Left colon (tissue), 2 donors: ENCODE results near the gene WNK2. TPM values are rescaled to one million over a fixed set of nuclear protein-coding genes. Genes with fewer than 3 reads are reported as not detected.

Experiments
- ATAC-seq: fragments of 200-7000 bp; cut with Tn5 transposase; one replicate; pipeline ENCODE4 v1.9.1; 2020; ENCODE audit warnings: mild to moderate bottlenecking, moderate library complexity
- DNase-seq, 2 donors: peaks; one replicate each; pipeline ENCODE4 v3.0.0-alpha.2; 2020
- intact Hi-C, 2 donors: fragments of 100-400 bp; cut with DNase I in 1 of 2; cut with micrococcal nuclease in 1 of 2; formaldehyde crosslinking; loops; one replicate each; pipeline versions ENCODE4 v1.11.2 to v1.14.0; 2022; cut with DNase I, micrococcal nuclease
- total RNA-seq, 2 donors: library from RNA; stranded (reverse); fragmentation: NEBNext Ultra II Directional; extraction: Animal tissue kit (Norgen Biotek cat#: 25700); gene quantifications; one replicate each; pipeline ENCODE4 v1.2.1, GENCODE V29; 2021
- donor health status: DM: no; HTN: no; CAD: no.
- donor health status: DM: yes; HTN: yes; CAD: no.

The WNK2 gene
- total RNA-seq, 2 donors from 2014 or later, result 161 to 279 TPM

DNA sequence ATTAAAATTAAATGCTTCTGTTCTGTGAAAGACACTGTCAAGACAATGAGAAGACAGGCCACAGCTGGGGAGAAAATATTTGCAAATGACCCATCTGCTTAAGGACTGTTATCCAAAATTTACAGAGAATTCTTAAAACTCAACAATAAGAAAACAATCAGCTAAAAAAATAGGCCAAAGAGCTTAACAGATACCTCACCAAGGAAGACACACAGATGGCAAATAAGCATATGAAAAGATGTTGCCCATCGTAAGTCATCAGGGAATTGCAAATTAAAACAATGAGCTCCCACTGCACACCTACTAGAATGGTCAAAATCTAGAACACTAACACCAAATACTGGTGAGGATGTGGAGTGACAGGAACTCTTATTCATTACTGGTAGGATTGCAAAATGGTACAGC lies 10.3 kb downstream of the WNK2 start:
- ATAC-seq, result no peak
- intact Hi-C loops, result no loop called here
- no peak for DNase-seq

DNA sequence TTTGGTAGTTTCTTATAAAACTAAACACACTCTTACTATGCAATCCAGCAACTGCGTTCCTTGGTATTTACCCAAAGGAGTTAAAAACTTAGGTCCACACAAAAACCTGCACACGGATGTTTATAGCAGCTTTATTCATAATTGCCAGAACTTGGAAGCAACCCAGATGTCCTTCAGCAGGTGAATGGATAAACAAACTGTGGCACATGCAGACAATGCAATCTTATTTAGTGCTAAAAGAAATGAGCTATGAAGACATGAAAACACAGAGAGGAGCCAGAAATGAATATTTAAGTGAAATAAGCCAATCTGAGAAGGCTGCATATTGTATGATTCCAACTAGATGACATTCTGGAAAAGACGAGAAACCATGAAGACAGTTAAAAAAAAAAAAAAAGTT lies 10.7 kb downstream of the WNK2 start:
- intact Hi-C loops, result no loop called here
- DNase-seq (no peak), ATAC-seq (peak; percentile 36)

DNA sequence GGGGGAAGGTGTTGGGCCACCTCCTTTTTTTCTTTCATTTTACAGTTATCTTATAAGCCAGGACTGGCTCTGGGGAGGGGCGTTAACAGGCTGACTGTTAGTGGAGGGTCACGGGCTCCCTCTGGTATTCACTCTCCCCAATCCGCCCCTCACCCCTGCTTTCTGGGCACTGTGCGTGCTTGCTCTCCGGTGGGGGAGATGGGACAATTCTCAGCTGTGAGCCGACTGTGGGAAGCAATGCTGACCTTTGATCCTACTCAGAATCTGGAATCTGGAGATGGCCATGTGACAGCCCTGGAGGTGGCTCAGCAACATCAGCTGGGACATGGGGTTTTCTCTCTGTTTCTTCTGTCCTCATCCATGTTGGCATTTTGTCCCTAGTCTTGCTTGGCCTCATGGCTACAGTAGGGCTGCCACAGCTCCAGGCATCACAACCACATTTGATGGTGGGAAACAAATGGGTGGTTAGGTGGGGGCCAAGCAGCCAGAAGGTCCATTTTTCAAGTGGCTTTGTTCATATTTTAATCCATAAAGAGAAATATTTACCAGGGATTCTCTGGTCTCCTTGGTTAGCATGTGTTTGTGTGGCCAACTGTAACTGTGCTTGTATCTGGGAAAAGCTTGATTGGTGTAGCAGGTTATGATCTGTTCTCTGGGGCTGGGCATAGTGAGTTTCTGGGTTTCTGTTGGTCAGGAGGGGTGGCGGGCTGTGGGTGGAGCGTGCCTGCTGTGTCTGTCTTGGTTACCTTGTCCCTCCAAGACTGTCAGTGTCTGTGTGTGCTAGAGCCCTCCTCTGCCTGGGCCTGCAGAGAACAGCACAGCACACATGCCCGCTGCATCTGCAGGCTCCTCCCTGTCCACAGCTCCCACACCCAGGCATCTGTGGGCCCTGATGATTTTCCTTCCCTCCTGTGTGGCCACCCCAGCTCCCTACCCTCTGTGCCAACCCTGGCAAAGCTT lies 12.4 kb downstream of the WNK2 start:
- no peak for DNase-seq
- intact Hi-C loops, result no loop called here

DNA sequence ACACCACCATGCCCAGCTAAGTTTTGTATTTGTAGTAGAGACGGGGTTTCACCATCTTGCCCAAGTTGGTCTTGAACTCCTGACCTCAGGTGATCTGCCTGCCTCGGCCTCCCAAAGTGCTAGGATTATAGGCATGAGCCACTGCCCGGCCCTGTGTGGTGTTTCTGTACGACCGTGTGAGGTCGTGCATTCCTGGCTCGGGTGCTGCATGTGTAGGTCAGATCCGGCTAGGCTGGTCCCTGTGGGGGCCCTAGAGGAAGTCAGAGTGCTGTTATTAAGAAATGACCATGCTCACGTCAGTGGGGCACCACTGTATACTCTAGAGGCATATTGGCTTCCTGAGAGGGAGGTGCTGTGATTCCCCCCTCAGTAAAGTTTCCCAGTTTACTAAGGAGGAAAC lies 13.7 kb downstream of the WNK2 start:
- intact Hi-C loops, result no loop called here
- ATAC-seq, result no peak
- no peak for DNase-seq

More for the DNA sequence above, 12.4 kb downstream of the WNK2 start:
- peak; percentile 24 for ATAC-seq

DNA sequence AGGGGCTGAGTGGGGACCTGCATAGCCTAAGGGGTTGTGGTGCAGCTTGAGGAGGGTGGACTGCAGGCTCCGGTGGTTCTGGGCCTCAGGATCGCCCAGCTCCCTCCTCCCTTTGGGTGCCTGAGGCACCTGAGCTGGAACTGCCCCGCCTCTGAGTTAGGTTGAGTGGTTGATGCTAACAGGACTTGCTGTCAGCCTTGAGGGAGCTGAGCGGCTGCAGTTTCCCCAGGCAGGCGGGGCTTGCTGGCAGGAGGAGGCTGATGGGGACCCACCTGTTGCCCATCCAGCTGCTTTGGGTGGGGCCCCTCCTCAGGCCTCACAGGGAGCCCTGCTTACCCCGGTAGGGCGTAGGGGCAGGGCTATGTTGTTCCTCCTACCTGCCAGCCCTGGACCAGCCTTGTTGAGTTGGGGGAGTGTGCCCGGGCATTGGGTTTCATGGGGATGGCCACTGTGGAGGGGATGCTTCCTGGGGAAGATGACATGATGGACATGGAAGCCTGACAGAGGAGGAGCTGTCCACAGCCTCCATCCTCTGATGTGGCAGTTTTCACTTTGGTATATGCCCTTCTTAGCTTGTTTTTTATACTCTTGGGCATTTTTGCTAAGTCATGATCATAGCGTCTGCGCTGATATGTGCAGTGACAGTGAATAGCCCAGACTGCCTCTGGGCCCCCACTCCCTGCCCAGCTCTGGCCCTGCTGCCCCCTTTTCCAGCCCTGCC lies 14.3 kb downstream of the WNK2 start:
- intact Hi-C loops, result no loop called here
- ATAC-seq, result no peak
- DNase-seq, result no peak

DNA sequence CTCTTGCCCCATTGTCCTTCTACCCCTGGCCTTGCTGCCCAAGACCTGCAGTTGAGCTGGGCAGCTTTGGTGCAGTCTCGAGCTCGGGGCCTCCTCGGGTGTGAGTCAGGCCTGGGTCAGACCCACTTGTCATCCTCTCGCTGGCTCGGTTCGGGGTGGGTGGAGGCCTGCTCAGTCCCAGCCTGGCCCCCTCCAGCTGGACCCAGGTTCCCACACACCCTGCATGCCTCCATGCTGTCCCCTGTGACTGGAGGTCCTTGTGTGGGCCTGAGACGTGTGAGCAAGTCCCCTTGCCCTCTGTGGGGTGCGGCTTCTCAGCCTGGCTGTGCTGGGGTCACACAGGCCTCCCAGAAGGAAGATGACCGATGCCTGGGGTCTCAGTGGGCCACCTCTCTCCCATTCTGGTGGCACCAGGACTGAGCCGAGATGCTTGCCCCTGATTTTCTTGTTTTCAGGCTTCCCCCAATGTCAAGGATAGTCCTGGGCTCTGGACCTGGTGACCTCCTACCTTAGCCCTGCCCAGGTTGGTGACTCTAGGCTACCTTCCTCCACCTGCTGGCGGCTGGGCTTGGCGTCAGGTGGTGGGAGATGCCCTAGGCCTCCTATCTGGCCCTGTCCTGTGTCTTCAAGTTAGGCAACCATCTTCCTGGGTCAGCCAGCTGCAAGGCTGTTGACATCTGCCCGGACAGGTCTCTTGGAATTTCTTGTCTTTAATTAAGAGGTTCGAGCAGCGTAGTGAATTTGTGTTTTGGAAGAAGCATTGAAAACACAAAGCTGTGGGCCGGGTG lies 15.1 kb downstream of the WNK2 start:
- no peak for DNase-seq
- intact Hi-C loops, result no loop called here
- no peak for ATAC-seq

DNA sequence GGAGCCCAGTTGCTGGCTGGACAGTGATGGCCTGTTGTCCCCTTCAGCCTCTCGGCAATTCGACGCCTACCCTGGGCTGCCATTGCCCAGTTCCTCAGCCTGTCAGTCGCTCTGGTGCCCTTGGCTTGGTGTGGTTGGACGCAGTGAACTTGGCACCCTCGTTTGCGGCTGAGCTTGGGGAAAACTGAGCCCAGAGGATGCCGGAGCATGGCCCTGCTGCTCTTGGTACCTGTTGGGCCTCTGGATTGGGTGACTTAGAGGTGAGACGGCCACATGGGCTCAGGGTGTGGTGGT lies 16.5 kb downstream of the WNK2 start:
- no peak for ATAC-seq
- DNase-seq, result no peak
- intact Hi-C loops, result no loop called here

DNA sequence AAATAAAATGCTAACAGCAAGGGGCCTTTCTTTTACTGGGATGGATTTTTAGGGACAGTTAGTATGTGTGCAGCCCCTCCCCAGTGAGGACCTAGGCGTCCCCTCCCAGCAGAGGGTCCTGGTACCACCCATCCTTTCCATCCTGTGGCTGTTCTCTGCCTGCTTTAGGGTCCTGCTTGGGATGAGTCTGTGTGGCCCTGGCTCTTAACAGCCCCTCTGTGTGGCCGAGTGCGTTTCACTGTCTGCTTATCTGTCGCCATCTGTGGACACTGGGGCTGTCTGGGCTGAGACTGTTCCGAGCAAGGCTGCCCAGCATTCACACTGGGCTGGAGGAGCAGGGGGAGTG lies 17.0 kb downstream of the WNK2 start:
- ATAC-seq (no peak), DNase-seq (no peak)
- intact Hi-C loops, result no loop called here

DNA sequence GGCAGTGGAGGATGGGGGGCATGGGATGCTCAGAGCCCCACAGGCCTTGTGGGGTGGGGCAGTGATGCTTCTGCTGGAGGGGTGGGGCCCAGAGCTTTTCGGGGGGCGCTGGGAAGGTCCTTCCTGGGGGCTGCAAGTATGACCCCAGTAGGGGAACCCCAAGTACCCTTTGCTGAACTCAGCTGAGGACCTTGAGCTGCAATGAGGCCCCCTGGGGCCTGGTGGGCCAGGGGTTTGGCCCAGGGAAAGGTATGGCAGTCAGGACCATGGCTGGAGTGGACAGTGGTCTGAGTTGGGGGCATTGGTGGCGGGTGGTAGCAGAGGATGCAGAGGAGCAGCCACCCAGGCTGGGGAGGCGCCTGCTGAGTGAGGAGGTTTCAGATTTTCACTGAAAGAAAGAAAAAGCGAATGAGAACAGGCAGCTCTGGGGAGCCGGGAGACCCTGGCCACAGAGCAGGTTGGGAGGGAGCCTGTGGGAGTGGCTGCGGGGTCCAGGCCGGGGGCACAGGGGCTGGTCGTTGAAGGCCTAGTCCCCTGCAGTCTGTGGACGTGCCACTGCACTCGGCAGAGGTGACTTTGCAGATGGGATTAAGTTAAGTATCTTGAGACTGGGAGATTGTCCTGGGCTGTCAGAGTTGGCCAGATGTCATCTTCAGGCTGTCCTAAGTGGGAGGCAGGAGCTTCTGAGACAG lies 19.2 kb downstream of the WNK2 start:
- DNase-seq (no peak), ATAC-seq (no peak)
- intact Hi-C loops, result no loop called here

DNA sequence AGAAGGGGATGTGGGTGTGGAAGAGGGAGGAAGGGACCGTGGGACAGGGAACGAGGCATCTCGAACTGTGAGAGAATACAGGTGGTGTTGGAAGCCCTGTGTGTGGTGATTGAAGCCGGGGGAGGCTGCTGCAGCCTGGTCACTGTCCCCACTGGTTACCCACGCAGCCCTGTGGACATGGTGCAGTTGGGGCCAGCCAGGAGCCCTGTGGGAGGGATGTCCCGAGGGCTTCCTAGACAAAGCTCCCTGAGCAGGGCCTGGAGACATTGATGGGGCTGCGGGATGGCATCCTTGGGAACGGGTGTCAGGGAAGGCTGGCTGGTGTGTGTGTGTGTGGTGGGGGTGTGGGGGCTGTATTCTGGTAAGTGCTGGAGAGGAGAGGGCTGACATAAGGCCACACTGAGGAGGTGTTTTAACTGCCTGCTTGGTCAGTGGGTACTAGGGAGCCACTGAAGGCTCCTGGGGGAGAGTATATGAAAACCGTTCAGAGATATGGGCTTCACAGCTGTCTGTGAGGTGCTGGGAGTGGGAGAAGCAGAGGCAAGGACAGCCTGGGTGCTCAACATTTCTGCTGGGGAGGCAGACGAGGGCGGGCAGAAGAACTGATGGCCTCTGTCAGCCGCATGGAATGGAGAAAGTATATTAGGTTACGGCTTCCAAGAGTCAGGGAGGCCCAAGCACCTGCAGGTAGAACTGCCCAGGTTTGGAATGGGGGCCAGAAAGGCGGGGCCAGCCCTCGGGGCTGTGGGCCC lies 20.0 kb downstream of the WNK2 start:
- ATAC-seq (no peak), DNase-seq (no peak)
- intact Hi-C loops, result no loop called here

DNA sequence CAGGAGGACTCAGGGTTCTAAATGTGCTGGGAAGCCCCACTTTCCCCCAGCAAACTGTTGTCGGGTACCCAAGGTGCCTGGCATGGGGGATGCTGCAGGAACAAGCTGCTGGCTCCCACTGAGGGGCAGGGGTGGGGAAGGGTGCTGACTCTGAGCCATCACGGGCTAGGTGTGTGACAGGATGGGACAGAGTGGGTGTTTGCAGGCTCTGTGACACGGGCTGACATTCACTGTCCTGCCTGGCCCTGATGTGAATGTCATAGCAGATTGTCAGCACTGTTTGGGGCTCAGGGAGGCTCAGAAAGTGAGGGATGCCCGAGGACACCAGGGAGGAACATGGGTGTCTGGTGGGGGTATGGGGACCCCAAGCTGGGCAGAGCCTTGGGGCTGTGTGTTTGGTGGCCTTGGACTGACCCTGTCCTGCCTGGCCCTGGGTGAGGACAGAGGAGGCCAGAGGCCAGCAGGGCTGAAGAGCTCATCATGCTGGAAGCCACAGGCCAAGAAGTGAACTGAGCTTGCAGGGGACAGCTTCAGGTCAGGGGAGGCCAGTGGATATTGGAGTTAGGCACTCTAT lies 20.6 kb downstream of the WNK2 start:
- intact Hi-C loops, result no loop called here
- no peak for ATAC-seq
- DNase-seq, result peak in 1 of 2 donors; percentile 13

DNA sequence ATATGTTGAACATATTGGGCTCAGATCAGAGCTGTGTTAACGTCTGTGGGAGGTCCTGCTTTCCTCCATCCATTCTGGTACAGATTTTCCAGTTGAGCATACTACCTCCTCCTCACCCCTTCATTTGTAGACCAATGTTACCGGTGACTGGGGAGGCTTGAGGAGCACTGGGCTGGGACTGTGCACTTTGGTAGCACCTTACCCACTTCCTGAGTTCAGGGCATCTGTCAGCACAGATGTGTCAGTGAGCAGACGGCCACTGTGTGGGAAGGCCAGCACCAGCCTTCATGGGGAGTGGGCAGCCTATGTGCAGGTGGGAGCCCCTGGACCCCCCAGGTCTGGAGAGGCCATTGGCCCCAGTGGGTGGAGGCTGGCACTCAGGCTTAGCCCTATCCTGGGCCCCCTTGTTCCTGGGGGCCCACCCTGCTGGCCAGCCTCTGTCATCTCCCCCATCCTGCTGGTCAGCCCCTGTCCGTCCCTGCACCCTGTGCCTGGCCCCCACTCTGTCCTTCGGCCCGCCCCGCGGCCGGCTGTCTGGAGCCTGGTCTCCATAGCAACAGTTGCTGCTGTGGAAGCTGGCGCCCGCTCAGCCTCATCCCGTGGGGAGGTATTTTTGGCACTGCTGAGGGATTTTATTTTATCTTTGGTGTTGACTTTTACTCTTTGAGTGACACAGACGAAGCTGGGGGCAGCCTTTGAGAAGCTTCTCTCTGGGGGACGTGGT lies 21.3 kb downstream of the WNK2 start:
- ATAC-seq (no peak), DNase-seq (peak in 1 of 2 donors; percentile 65)

DNA sequence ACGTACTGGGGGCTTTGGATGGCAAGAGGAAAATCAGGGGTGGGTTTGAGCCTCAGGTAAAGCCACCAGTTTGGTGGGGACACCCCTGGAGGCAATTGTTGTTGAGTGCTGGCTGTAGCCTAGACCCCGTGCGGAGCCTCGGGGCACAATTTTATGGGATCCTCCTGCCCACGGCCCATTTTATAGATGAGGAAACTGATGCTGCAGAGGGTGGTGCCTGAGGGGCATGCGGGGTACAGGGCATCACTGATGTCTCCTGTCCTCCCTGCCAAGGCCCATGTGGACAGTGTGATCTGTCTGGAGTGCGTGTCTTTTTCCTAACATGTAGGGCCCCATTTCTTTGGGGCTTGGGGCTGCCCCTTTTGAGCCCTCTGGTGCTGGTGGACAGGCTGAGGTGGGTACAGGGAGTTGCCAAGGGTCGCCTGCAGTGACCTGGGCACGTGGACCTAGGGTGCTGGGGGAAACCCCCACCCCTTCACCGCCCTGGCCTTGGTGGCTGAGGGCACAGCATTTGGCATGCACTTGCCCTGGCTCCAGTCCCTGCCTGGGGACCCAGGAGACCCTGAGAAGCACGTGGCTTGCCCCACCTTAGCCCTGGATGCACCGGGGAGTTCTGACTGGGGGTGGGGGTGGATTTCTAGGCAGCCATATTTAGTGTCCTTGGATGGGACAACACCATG lies 22.1 kb downstream of the WNK2 start:
- intact Hi-C loops, result no loop called here
- DNase-seq (peak in 1 of 2 donors; percentile 31), ATAC-seq (no peak)

More for the DNA sequence above, 21.3 kb downstream of the WNK2 start:
- intact Hi-C loops, result no loop called here

DNA sequence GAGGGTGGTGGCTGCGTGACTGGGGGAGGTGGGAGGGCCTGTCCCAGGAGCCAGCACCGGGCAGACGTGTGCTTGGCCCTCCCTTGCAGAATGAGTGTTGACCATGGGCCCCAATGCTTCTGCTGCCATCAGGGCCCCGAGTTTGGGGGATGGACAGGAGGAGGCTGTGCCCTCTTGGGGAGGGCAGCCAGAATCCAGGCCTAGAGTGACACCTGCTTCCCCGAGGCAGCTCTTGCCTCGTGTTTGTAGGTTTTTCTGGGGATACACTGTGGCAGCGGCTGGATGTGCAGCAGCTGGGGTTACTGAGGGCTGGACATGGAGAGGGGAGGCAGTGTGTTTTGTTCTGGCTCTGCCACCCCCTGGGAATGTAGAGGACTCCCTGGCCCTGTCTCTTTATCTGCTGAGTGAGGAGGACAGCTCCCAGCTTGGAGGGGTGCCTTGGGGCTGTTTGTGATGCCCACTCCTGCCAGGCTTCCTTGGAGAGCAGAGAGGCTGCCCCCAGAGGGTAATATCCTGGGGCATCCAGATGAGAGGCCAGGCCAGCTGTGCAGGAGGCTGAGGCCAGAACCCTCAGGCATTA lies 22.7 kb downstream of the WNK2 start:
- intact Hi-C loops, result no loop called here
- ATAC-seq (no peak), DNase-seq (no peak)

DNA sequence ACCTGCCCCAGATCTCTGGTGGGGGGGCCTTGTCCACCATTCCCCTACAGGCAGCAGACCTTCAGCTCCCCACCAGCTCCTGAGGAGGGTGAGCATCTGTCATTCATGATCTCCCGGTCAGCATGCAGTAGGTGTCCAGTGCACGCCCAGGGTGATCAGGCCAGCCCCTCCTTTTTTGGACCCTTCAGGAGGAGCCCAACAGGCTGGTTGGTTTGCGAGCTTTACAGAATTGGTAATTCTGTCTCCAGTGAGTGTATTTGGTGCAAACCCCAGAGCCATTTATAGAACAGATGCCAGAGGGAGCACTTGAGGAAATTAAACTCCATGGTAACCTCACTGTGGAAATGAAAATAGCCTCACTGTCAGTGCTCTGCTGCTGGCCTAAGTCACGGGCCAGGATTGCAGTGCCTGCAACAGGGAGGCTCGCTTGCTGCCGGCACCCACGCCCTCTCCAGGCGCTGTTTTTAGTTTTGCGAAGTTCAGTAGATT lies 23.4 kb downstream of the WNK2 start:
- peak; percentile 38 for ATAC-seq
- DNase-seq, result no peak
- intact Hi-C loops, result no loop called here
